ENCODE data around the gene PCDHGB1.

PCDHGB1 gene

DNA sequence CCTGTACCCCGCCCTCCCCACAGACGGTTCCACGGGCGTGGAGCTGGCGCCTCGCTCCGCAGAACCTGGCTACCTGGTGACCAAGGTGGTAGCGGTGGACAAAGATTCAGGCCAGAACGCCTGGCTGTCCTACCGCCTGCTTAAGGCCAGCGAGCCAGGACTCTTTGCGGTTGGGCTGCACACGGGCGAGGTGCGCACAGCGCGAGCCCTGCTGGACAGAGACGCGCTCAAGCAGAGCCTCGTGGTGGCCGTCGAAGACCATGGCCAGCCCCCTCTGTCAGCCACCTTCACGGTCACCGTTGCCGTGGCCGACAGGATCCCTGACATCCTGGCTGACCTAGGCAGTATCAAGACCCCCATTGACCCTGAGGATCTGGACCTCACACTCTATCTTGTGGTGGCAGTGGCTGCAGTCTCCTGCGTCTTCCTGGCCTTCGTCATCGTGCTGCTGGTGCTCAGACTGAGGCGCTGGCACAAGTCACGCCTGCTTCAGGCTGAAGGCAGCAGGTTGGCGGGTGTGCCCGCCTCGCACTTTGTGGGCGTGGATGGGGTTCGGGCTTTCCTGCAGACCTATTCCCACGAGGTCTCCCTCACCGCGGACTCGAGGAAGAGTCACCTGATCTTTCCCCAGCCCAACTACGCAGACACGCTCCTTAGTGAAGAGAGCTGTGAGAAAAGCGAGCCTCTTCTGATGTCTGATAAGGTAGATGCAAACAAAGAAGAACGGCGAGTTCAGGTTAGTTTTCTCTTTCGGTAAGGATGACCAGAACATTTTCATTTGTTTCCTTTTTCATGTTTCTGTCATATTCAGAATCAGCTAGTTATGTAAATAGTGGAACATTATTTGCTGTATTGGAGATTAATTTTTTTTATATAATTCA lies 16.4 kb downstream of the PCDHGB1 start:
- CTCF ChIA-PET, result interaction anchor here (2.0 to 2.3 kb wide), 2 partner anchors 197 to 201 kb away, joined by 7 to 8 read pairs; no protein-coding TSS in a partner anchor
- POLR2A ChIA-PET, result no interaction called here
- no peak overlapping the region for H3K4me3 ChIP-seq (ENCODE audit: low read depth, low read length)
- DNase-seq (ENCODE audit: low read depth, low spot score), result no peak
- TF ChIP-seq, protein P1, sequence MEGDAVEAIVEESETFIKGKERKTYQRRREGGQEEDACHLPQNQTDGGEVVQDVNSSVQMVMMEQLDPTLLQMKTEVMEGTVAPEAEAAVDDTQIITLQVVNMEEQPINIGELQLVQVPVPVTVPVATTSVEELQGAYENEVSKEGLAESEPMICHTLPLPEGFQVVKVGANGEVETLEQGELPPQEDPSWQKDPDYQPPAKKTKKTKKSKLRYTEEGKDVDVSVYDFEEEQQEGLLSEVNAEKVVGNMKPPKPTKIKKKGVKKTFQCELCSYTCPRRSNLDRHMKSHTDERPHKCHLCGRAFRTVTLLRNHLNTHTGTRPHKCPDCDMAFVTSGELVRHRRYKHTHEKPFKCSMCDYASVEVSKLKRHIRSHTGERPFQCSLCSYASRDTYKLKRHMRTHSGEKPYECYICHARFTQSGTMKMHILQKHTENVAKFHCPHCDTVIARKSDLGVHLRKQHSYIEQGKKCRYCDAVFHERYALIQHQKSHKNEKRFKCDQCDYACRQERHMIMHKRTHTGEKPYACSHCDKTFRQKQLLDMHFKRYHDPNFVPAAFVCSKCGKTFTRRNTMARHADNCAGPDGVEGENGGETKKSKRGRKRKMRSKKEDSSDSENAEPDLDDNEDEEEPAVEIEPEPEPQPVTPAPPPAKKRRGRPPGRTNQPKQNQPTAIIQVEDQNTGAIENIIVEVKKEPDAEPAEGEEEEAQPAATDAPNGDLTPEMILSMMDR (IDR thresholded peaks at IDR 0.05; ENCODE audit: insufficient read depth, low read length, missing control alignments), result no peak

- TF ChIP-seq, protein P1 (IDR thresholded peaks at IDR 0.05; ENCODE audit: insufficient read depth, low read length, missing control alignments), result peak; percentile 40
- ChIA-PET POLR2A (interaction anchor here (0.6 to 2.2 kb wide), 2 partner anchors 188 to 194 kb away, joined by 3 to 9 read pairs; no protein-coding TSS in a partner anchor), CTCF (interaction anchor here (0.5 to 3.8 kb wide), 45 partner anchors 9 to 198 kb away, joined by 3 to 99 read pairs (median 4); partner anchors contain the start of genes PCDHGA1, PCDHGA10, PCDHGA11 and PCDHGA12)
- no peak for DNase-seq (ENCODE audit: low read depth, low spot score)
- H3K4me3 ChIP-seq (ENCODE audit: low read depth, low read length), result peak within 1 kb of the TSS; percentile 45
These were observed 20.3 kb downstream of the PCDHGB1 start, which contains the start of gene PCDHGB3 for GRCh38 chr5:141369994-141370848. Gene PCDHGB3 (plus strand): TSS chr5:141370242. CDS start chr5:141370395, 153 bp downstream.

GRCh38 chr5:141371572-141372475 lies 21.9 kb downstream of the PCDHGB1 start:
- POLR2A ChIA-PET, result interaction anchor here (2.2 kb wide), 1 partner anchor 192 kb away, joined by 9 read pairs; no protein-coding TSS in a partner anchor
- CTCF ChIA-PET, result interaction anchor here (0.8 to 3.8 kb wide), 12 partner anchors 13 to 195 kb away, joined by 3 to 99 read pairs (median 8); partner anchors contain the start of genes PCDHGA10, PCDHGA3, PCDHGA4 and PCDHGB2
- DNase-seq (ENCODE audit: low read depth, low spot score), result no peak
- TF ChIP-seq, protein P1 (IDR thresholded peaks at IDR 0.05; ENCODE audit: insufficient read depth, low read length, missing control alignments), result no peak
- H3K4me3 ChIP-seq (ENCODE audit: low read depth, low read length), result no peak overlapping the region

GRCh38 chr5:141373673-141374317 lies 23.9 kb downstream of the PCDHGB1 start, which contains the start of gene PCDHGA6:
Gene PCDHGA6 (plus strand): TSS chr5:141373891. CDS start chr5:141374084, 193 bp downstream.
- peak within 1 kb of the TSS; percentile 44 for H3K4me3 ChIP-seq (ENCODE audit: low read depth, low read length)
- POLR2A ChIA-PET, result no interaction called here
- no peak for DNase-seq (ENCODE audit: low read depth, low spot score)

More at GRCh38 chr5:141373673-141374317, 23.9 kb downstream of the PCDHGB1 start, which contains the start of gene PCDHGA6:
- CTCF ChIA-PET, result interaction anchor here (0.6 to 4.9 kb wide), 20 partner anchors 9 to 218 kb away, joined by 3 to 51 read pairs (median 6); partner anchors contain the start of genes PCDHGA4, PCDHGA5, PCDHGA7 and PCDHGA8
- TF ChIP-seq, protein P1 (IDR thresholded peaks at IDR 0.05; ENCODE audit: insufficient read depth, low read length, missing control alignments), result no peak

All from AG04449 (cell line).